ENCODE measurements around the gene LPCAT1. TPM values are rescaled to one million over a fixed set of nuclear protein-coding genes. Genes with fewer than 3 reads are reported as not detected.

Gene LPCAT1
- total and polyA plus RNA-seq, 8 donors, result 5.2 to 229 (median 14.4) TPM

DNA sequence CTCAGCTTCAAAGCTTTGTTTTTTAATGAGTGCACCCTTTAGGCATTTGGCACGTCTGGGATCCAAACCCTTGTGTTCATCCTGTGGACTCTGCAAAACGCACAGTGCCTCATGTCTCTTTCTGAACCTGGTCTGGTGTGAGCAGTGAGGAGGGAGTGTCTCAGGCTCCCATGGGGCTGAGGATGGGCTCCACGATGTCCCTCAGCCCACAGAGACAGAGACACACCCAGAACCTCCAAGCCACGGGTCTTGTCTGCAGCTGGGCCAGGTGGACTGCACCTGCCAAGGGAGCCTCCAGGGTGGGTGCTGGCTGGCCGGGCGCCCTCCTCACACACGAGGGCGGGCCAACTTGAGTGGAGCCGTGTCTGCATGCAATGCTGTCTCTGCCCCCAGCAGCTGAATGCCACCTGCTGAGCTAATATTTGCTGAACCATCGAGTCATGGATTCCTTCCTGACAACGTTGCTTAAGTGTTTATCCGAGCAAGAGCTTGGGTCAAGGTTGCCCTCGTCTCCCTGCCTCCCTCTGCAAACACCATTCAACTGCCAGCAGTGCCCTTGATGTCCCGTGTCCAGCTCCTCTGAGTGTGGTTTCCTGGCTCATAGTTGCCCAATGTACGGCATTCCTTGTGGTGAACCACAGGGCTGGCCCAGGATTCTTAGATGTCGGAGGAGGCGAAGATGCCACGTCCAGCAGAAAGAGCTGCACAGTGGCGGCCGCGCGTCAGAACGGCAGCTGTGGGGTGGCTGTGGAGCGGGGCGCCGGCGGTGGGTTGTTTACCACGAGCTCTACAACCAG lies 31.4 kb upstream of the LPCAT1 start:
- no peaks in the 10 kb centered on the region for H3K36me3 ChIP-seq
- peaks cover 0 to 38% (median 0%) of the 10 kb centered on the region in 3 donors for H3K27me3 ChIP-seq
- H3K4me3 ChIP-seq, result no peak overlapping the region
- intact Hi-C loops (cut with DNase I; ENCODE audit: low total_unique reads), result no loop called here
- 54 to 73% (median 61%) methylated on average over 19 to 28 of the region's 28 CpGs for WGBS, 5 donors
- peaks cover 0 to 31% (median 6%) of the 10 kb centered on the region in 4 donors for H3K4me1 ChIP-seq
- DNase-seq, result peak in 1 of 2 donors; percentile 50
- TF ChIP-seq POLR2AphosphoS5 (IDR thresholded peaks at IDR 0.05) (no peak), POLR2A (IDR thresholded peaks at IDR 0.05) (no peak), EP300 (IDR thresholded peaks at IDR 0.05) (no peak)
- TF ChIP-seq, protein P1, sequence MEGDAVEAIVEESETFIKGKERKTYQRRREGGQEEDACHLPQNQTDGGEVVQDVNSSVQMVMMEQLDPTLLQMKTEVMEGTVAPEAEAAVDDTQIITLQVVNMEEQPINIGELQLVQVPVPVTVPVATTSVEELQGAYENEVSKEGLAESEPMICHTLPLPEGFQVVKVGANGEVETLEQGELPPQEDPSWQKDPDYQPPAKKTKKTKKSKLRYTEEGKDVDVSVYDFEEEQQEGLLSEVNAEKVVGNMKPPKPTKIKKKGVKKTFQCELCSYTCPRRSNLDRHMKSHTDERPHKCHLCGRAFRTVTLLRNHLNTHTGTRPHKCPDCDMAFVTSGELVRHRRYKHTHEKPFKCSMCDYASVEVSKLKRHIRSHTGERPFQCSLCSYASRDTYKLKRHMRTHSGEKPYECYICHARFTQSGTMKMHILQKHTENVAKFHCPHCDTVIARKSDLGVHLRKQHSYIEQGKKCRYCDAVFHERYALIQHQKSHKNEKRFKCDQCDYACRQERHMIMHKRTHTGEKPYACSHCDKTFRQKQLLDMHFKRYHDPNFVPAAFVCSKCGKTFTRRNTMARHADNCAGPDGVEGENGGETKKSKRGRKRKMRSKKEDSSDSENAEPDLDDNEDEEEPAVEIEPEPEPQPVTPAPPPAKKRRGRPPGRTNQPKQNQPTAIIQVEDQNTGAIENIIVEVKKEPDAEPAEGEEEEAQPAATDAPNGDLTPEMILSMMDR (IDR thresholded peaks at IDR 0.05), result no peak
- H3K27ac ChIP-seq, result no peak overlapping the region
- no peaks in the 10 kb centered on the region for H3K9me3 ChIP-seq

DNA sequence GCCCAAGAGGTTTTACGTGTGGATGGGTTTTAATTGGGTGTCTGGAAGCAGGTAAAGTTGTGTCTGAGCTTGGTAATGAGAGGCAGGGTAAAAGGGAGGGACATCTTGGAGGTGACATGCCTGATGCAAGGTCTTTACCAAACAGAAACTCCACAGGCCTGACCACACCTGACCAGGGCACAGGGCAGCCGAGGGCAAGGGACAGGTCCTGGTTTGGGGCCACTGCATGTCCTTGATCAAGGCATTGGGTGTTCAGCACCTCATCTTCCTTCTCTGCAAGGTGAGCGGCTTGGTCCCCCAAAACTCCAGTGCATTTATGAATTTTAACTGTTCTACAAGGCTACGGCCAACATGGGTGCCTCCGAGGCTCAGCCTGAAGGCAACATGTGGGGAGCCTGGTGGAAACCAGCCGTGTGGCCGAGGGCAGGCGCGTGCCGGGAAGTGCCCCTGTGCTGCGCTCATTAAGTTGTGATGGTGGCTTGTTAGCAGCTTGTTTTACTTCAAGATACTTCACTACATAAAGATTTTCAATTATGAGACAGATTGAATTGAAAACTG lies 30.7 kb upstream of the LPCAT1 start:
- no peaks in the 10 kb centered on the region for H3K9me3 ChIP-seq
- H3K36me3 ChIP-seq, result no peaks in the 10 kb centered on the region
- H3K27ac ChIP-seq, result no peak overlapping the region
- intact Hi-C loops (cut with DNase I; ENCODE audit: low total_unique reads), result no loop called here
- H3K4me3 ChIP-seq, result no peak overlapping the region
- H3K27me3 ChIP-seq, result peaks cover 0 to 45% (median 0%) of the 10 kb centered on the region in 3 donors
- TF ChIP-seq EP300 (IDR thresholded peaks at IDR 0.05) (no peak), POLR2A (IDR thresholded peaks at IDR 0.05) (no peak), POLR2AphosphoS5 (IDR thresholded peaks at IDR 0.05) (no peak)
- TF ChIP-seq, protein P1 (IDR thresholded peaks at IDR 0.05), result no peak
- DNase-seq, result no peak
- H3K4me1 ChIP-seq, result peaks cover 0 to 31% (median 6%) of the 10 kb centered on the region in 4 donors
- WGBS, 5 donors, result 88 to 94% (median 93%) methylated on average over 10 to 11 of the region's 11 CpGs

DNA sequence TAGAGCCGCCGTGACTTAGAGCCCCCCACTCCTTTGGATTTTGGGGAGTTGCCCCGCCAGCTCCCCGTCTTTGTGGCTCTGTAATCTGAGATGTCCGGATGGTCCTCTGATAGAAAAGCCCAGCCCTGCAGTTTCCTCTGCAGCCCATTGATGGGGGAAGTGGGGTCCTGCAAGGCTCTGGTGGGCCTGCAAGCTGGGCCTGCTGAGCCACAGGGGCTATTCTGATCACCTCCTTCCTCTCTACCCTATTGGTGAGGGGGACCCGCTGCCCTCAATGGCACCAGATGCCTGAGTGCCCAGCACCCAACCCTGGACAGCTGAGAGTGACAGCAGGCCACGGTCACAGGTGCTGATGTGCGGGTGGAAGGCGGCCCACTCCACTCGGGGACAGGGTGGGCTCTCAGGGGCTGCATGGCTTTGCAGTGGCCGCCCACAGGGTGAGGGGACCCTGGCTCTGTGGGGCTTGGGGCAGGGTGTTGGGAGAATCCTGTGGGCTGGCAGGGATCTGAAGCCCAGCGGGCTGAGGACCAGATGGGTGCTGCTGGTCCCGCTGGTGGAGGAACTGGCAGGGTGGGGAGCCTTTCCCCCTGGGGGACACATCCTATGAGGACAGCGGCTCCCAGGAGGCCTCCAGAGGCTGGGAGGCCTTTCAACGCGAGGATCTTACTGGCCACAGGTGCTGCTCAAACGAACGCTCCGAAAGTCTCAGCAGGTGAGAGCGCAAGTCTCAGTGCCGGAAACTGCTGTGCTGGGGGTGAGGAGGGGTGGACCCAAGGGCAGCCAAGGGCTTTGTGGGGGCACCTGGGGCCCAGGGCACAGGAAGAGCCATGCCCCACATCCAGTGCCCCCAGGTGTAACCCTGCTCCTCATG lies 30.0 kb upstream of the LPCAT1 start:
- intact Hi-C loops (cut with DNase I; ENCODE audit: low total_unique reads), result no loop called here
- Histone ChIP-seq H3K4me3 (no peak overlapping the region), H3K9me3 (no peaks in the 10 kb centered on the region), H3K36me3 (no peaks in the 10 kb centered on the region), H3K4me1 (peaks cover 0 to 31% (median 6%) of the 10 kb centered on the region in 4 donors), H3K27ac (peak overlapping the region in 1 of 5 donors; percentile 63), H3K27me3 (peaks cover 0 to 50% (median 0%) of the 10 kb centered on the region in 3 donors)
- DNase-seq, result no peak
- no peak for TF ChIP-seq POLR2A (IDR thresholded peaks at IDR 0.05)
- TF ChIP-seq, protein P1 (IDR thresholded peaks at IDR 0.05), result no peak
- no peak for TF ChIP-seq EP300 (IDR thresholded peaks at IDR 0.05)
- TF ChIP-seq POLR2AphosphoS5 (IDR thresholded peaks at IDR 0.05), result no peak
- WGBS, 5 donors, result 84 to 94% (median 85%) methylated on average over 9 to 21 of the region's 21 CpGs

All from stomach (tissue), 9 donors.